Measurements from ENCODE around the gene PLA2G6. TPM values are rescaled to one million over a fixed set of nuclear protein-coding genes. Genes with fewer than 3 reads are reported as not detected.

The PLA2G6 gene
- total RNA-seq, 1 donor from 2014 or later, result 76.4 TPM

GRCh38 chr22:38211556-38211955 is 29.9 kb upstream of the PLA2G6 start:
- TF ChIP-seq CTCF (IDR thresholded peaks at IDR 0.05; ENCODE audit: unreplicated experiment), result no peak
- Mint-ChIP-seq H3K27ac (no peak overlapping the region), H3K36me3 (ENCODE audit: insufficient read depth) (peaks cover 3% of the 10 kb centered on the region), H3K4me3 (ENCODE audit: low read depth) (no peak overlapping the region), H3K27me3 (peaks cover 22% of the 10 kb centered on the region), H3K4me1 (ENCODE audit: low read depth) (peaks cover 6% of the 10 kb centered on the region), H3K9me3 (ENCODE audit: low read depth) (no peaks in the 10 kb centered on the region)
- no peak for DNase-seq (ENCODE audit: low spot score, unreplicated experiment)

- no peak for TF ChIP-seq CTCF (IDR thresholded peaks at IDR 0.05; ENCODE audit: unreplicated experiment)
- no peak for DNase-seq (ENCODE audit: low spot score, unreplicated experiment)
- Mint-ChIP-seq H3K27me3 (peaks cover 13% of the 10 kb centered on the region), H3K4me3 (ENCODE audit: low read depth) (no peak overlapping the region), H3K36me3 (ENCODE audit: insufficient read depth) (no peaks in the 10 kb centered on the region), H3K9me3 (ENCODE audit: low read depth) (no peaks in the 10 kb centered on the region), H3K27ac (peak overlapping the region; percentile 69), H3K4me1 (ENCODE audit: low read depth) (peaks cover 2% of the 10 kb centered on the region)
Measured at GRCh38 chr22:38208551-38208968, 26.9 kb upstream of the PLA2G6 start.

- Mint-ChIP-seq H3K4me3 (ENCODE audit: low read depth) (no peak overlapping the region), H3K9me3 (ENCODE audit: low read depth) (no peaks in the 10 kb centered on the region), H3K27ac (no peak overlapping the region), H3K27me3 (peaks cover 8% of the 10 kb centered on the region), H3K4me1 (ENCODE audit: low read depth) (peaks cover 2% of the 10 kb centered on the region), H3K36me3 (ENCODE audit: insufficient read depth) (no peaks in the 10 kb centered on the region)
- TF ChIP-seq CTCF (IDR thresholded peaks at IDR 0.05; ENCODE audit: unreplicated experiment), result no peak
- DNase-seq (ENCODE audit: low spot score, unreplicated experiment), result no peak
Measured at GRCh38 chr22:38207898-38208432, 26.3 kb upstream of the PLA2G6 start.

GRCh38 chr22:38205261-38206128 is 23.9 kb upstream of the PLA2G6 start:
- Mint-ChIP-seq H3K27ac (peak overlapping the region; percentile 64), H3K4me1 (ENCODE audit: low read depth) (peaks cover 4% of the 10 kb centered on the region), H3K9me3 (ENCODE audit: low read depth) (no peaks in the 10 kb centered on the region), H3K36me3 (ENCODE audit: insufficient read depth) (no peaks in the 10 kb centered on the region), H3K4me3 (ENCODE audit: low read depth) (no peak overlapping the region), H3K27me3 (peaks cover 3% of the 10 kb centered on the region)
- DNase-seq (ENCODE audit: low spot score, unreplicated experiment), result no peak
- TF ChIP-seq CTCF (IDR thresholded peaks at IDR 0.05; ENCODE audit: unreplicated experiment), result no peak

GRCh38 chr22:38204784-38205183 is 23.2 kb upstream of the PLA2G6 start:
- DNase-seq (ENCODE audit: low spot score, unreplicated experiment), result no peak
- H3K4me3 Mint-ChIP-seq (ENCODE audit: low read depth), result no peak overlapping the region
- peaks cover 3% of the 10 kb centered on the region for H3K27me3 Mint-ChIP-seq
- no peak for TF ChIP-seq CTCF (IDR thresholded peaks at IDR 0.05; ENCODE audit: unreplicated experiment)
- no peak overlapping the region for H3K27ac Mint-ChIP-seq
- no peaks in the 10 kb centered on the region for H3K36me3 Mint-ChIP-seq (ENCODE audit: insufficient read depth)
- H3K4me1 Mint-ChIP-seq (ENCODE audit: low read depth), result peaks cover 4% of the 10 kb centered on the region
- H3K9me3 Mint-ChIP-seq (ENCODE audit: low read depth), result no peaks in the 10 kb centered on the region

Measured in progenitor cell of endocrine pancreas (in vitro differentiated cells).